ENCODE measurements around the gene LUC7L3. TPM values are rescaled to one million over a fixed set of nuclear protein-coding genes. Genes with fewer than 3 reads are reported as not detected.

The LUC7L3 gene
- polyA plus RNA-seq, 12 donors, result 191 to 632 (median 338) TPM

Other genes starting within 250 kb of the LUC7L3 start
- 10 to 100 TPM in 11 of 12 donors, not detected in 1; 28.0 to 40.1 (median 31.9) TPM for gene RSAD1, start 240.7 kb upstream of the LUC7L3 start, polyA plus RNA-seq (ENCODE audit: insufficient read length in 12 of 12)
- gene MYCBPAP, start 211.2 kb upstream of the LUC7L3 start, polyA plus RNA-seq (ENCODE audit: insufficient read length in 12 of 12), result 1 to 10 TPM in 4 of 12 donors, under 1 TPM in 6, not detected in 2; 0.44 to 2.5 (median 0.85) TPM
- 10 to 100 TPM in 2 of 12 donors, 1 to 10 TPM in 7, under 1 TPM in 2, not detected in 1; 0.77 to 12.8 (median 1.9) TPM for gene EPN3, start 186.9 kb upstream of the LUC7L3 start, polyA plus RNA-seq (ENCODE audit: insufficient read length in 12 of 12)
- gene SPATA20, start 172.4 kb upstream of the LUC7L3 start, polyA plus RNA-seq (ENCODE audit: insufficient read length in 12 of 12), result 10 to 100 TPM in 11 of 12 donors, not detected in 1; 16.4 to 43.9 (median 26.2) TPM
- 10 to 100 TPM in 2 of 12 donors, 1 to 10 TPM in 9, not detected in 1; 5.8 to 20.0 (median 8.0) TPM for gene CACNA1G, start 158.9 kb upstream of the LUC7L3 start, polyA plus RNA-seq (ENCODE audit: insufficient read length in 12 of 12)
- gene ABCC3, start 84.7 kb upstream of the LUC7L3 start, polyA plus RNA-seq (ENCODE audit: insufficient read length in 12 of 12), result 10 to 100 TPM in 2 of 12 donors, 1 to 10 TPM in 2, under 1 TPM in 7, not detected in 1; 0.32 to 40.4 (median 0.67) TPM
- 10 to 100 TPM in 11 of 12 donors, not detected in 1; 36.5 to 49.5 (median 44.8) TPM for gene ANKRD40, start 11.7 kb upstream of the LUC7L3 start, polyA plus RNA-seq (ENCODE audit: insufficient read length in 12 of 12)
- 10 to 100 TPM in 1 of 12 donors, under 1 TPM in 4, not detected in 7; 0.15 to 11.1 (median 0.33) TPM for gene ANKRD40CL, start 47.9 kb downstream of the LUC7L3 start, polyA plus RNA-seq (ENCODE audit: insufficient read length in 12 of 12)
- 1 to 10 TPM in 7 of 12 donors, under 1 TPM in 3, not detected in 2; 0.48 to 3.5 (median 1.1) TPM for gene WFIKKN2, start 116.0 kb downstream of the LUC7L3 start, polyA plus RNA-seq (ENCODE audit: insufficient read length in 12 of 12)
- 10 to 100 TPM in 11 of 12 donors, not detected in 1; 47.3 to 95.9 (median 58.0) TPM for gene TOB1, start 146.8 kb downstream of the LUC7L3 start, polyA plus RNA-seq (ENCODE audit: insufficient read length in 12 of 12)

All from muscle of arm (tissue), 12 donors.